Right cardiac atrium (tissue), 5 donors: ENCODE measurements around the gene TPP2. TPM values are rescaled to one million over a fixed set of nuclear protein-coding genes. Genes with fewer than 3 reads are reported as not detected.

Source experiments
- ATAC-seq, 2 donors: fragments of 200-7000 bp; cut with Tn5 transposase; one replicate each; pipeline versions ENCODE4 v1.8.0 to v1.9.1; 2020; ENCODE audit warnings: moderate library complexity in 2 of 2, mild to moderate bottlenecking in 1 of 2
- DNase-seq, 3 donors: peaks; one replicate each; pipeline ENCODE4 v3.0.0-alpha.2; 2020
- H3K27ac ChIP-seq: one replicate; pipeline ENCODE4 v1.5.1; 2013; ENCODE audit warnings: mild to moderate bottlenecking, low read length, control low read depth, moderate library complexity
- H3K27me3 ChIP-seq: one replicate; pipeline ENCODE4 v1.6.1; 2013; ENCODE audit not compliant: control insufficient read depth, insufficient read depth
- H3K4me1 ChIP-seq: one replicate; pipeline ENCODE4 v1.6.1; 2013; ENCODE audit warnings: low read length; ENCODE audit not compliant: control insufficient read depth, insufficient read depth
- H3K4me3 ChIP-seq: one replicate; pipeline ENCODE4 v1.5.1; 2013; ENCODE audit warnings: low read length, control low read depth
- H3K9me3 ChIP-seq: one replicate; pipeline ENCODE4 v1.6.1; 2013; ENCODE audit warnings: low read length; ENCODE audit not compliant: control insufficient read depth
- WGBS: extraction: QIAGEN DNeasy Blood & Tissue Kit; methylation state at CpG from one replicate; pipeline ENCODE4 v1.1.7; 2013; 5-methylcytosine and 5-hydroxymethylcytosine counted together
- intact Hi-C, 4 donors: fragments of 100-400 bp; cut with DNase I; formaldehyde crosslinking; loops; one replicate each; pipeline versions ENCODE4 v1.11.0 to v1.14.0; 2022 to 2023
- polyA plus RNA-seq: library from polyadenylated mRNA; stranded (reverse); fragments of 200-250 nt; gene quantifications from one replicate; pipeline ENCODE4 v1.2.3, GENCODE V29; 2013
- total RNA-seq, 4 donors: library from RNA; stranded (reverse); fragmentation: NEBNext Ultra II Directional; extraction: Animal tissue kit (Norgen Biotek cat#: 25700); gene quantifications; one replicate each; pipeline ENCODE4 v1.2.1, GENCODE V29; 2021
- donor health status: healthy with polysubstance abuse.
- donor health status: DM: no; HTN: yes; CAD: no.
- donor health status: DM: no; HTN: no; CAD: no.
- donor health status: DM: no; HTN: yes; CAD: no; lungs with severe emphysema.
- donor health status: DM: yes; HTN: yes; CAD: no.

Gene TPP2
- total and polyA plus RNA-seq, 5 donors: 22.4 to 35.1 (median 32.2) TPM

- intact Hi-C loops: no loop called here
- Histone ChIP-seq H3K4me1 (no peaks in the 10 kb centered on the region), H3K4me3 (no peak overlapping the region), H3K27me3 (no peaks in the 10 kb centered on the region), H3K9me3 (no peaks in the 10 kb centered on the region), H3K27ac (no peak overlapping the region)
- DNase-seq (no peak), ATAC-seq (no peak)
- 49% methylated on average over 2 of the region's 2 CpGs for WGBS
These were observed 58.0 kb downstream of the TPP2 start for GRCh38 chr13:102654756-102655155.

GRCh38 chr13:102657630-102658029, 60.8 kb downstream of the TPP2 start:
- intact Hi-C loops: no loop called here
- no peak for ATAC-seq
- Histone ChIP-seq H3K27ac (no peak overlapping the region), H3K4me3 (no peak overlapping the region), H3K4me1 (no peaks in the 10 kb centered on the region), H3K27me3 (no peaks in the 10 kb centered on the region), H3K9me3 (no peaks in the 10 kb centered on the region)
- DNase-seq: no peak
- 74% methylated on average over 6 of the region's 6 CpGs for WGBS

GRCh38 chr13:102658660-102659059, 61.9 kb downstream of the TPP2 start:
- Histone ChIP-seq H3K9me3 (no peaks in the 10 kb centered on the region), H3K4me3 (no peak overlapping the region), H3K27me3 (no peaks in the 10 kb centered on the region), H3K27ac (no peak overlapping the region), H3K4me1 (no peaks in the 10 kb centered on the region)
- ATAC-seq (no peak), DNase-seq (no peak)
- 91% methylated on average over 3 of the region's 3 CpGs for WGBS
- intact Hi-C loops: no loop called here

GRCh38 chr13:102659168-102659713, 62.5 kb downstream of the TPP2 start:
- Histone ChIP-seq H3K27ac (no peak overlapping the region), H3K9me3 (no peaks in the 10 kb centered on the region), H3K4me3 (no peak overlapping the region), H3K4me1 (no peaks in the 10 kb centered on the region), H3K27me3 (no peaks in the 10 kb centered on the region)
- intact Hi-C loops: no loop called here
- ATAC-seq (no peak), DNase-seq (no peak)

- ATAC-seq (no peak), DNase-seq (no peak)
- Histone ChIP-seq H3K27me3 (no peaks in the 10 kb centered on the region), H3K27ac (no peak overlapping the region), H3K4me3 (no peak overlapping the region), H3K9me3 (no peaks in the 10 kb centered on the region), H3K4me1 (no peaks in the 10 kb centered on the region)
- intact Hi-C loops: no loop called here
These were observed 70.2 kb downstream of the TPP2 start for GRCh38 chr13:102667023-102667422.

GRCh38 chr13:102667911-102668310, 71.1 kb downstream of the TPP2 start:
- no peaks in the 10 kb centered on the region for H3K4me1 ChIP-seq
- ATAC-seq (no peak), DNase-seq (no peak)
- intact Hi-C loops: no loop called here
- no peak overlapping the region for H3K4me3 ChIP-seq
- H3K9me3 ChIP-seq: no peaks in the 10 kb centered on the region
- no peaks in the 10 kb centered on the region for H3K27me3 ChIP-seq
- 97% methylated on average over 4 of the region's 4 CpGs for WGBS
- no peak overlapping the region for H3K27ac ChIP-seq

- H3K4me3 ChIP-seq: no peak overlapping the region
- no peaks in the 10 kb centered on the region for H3K9me3 ChIP-seq
- no peak for ATAC-seq
- no peaks in the 10 kb centered on the region for H3K4me1 ChIP-seq
- intact Hi-C loops: no loop called here
- no peaks in the 10 kb centered on the region for H3K27me3 ChIP-seq
- no peak overlapping the region for H3K27ac ChIP-seq
- no peak for DNase-seq
- WGBS: 59% methylated on average over 5 of the region's 5 CpGs
These were observed 73.3 kb downstream of the TPP2 start for GRCh38 chr13:102670130-102670529.

GRCh38 chr13:102675115-102675514, 78.3 kb downstream of the TPP2 start:
- Histone ChIP-seq H3K9me3 (no peaks in the 10 kb centered on the region), H3K4me1 (no peaks in the 10 kb centered on the region), H3K4me3 (no peak overlapping the region), H3K27me3 (no peaks in the 10 kb centered on the region), H3K27ac (no peak overlapping the region)
- ATAC-seq (no peak), DNase-seq (no peak)
- intact Hi-C loops: no loop called here
- 82% methylated on average over 3 of the region's 3 CpGs for WGBS

GRCh38 chr13:102677122-102677521, 80.3 kb downstream of the TPP2 start:
- intact Hi-C loops: no loop called here
- ATAC-seq (no peak), DNase-seq (no peak)
- no peaks in the 10 kb centered on the region for H3K9me3 ChIP-seq
- H3K4me3 ChIP-seq: no peak overlapping the region
- no peaks in the 10 kb centered on the region for H3K27me3 ChIP-seq
- WGBS: 88% methylated on average over 4 of the region's 4 CpGs
- no peaks in the 10 kb centered on the region for H3K4me1 ChIP-seq
- no peak overlapping the region for H3K27ac ChIP-seq

- no peaks in the 10 kb centered on the region for H3K27me3 ChIP-seq
- intact Hi-C loops: no loop called here
- no peak overlapping the region for H3K4me3 ChIP-seq
- H3K27ac ChIP-seq: no peak overlapping the region
- 72% methylated on average over 5 of the region's 5 CpGs for WGBS
- DNase-seq: no peak
- no peaks in the 10 kb centered on the region for H3K4me1 ChIP-seq
- no peaks in the 10 kb centered on the region for H3K9me3 ChIP-seq
- ATAC-seq: no peak
These were observed 81.7 kb downstream of the TPP2 start for GRCh38 chr13:102678339-102679107.

- DNase-seq: no peak
- no peak overlapping the region for H3K27ac ChIP-seq
- 57% methylated on average over 3 of the region's 3 CpGs for WGBS
- no peak overlapping the region for H3K4me3 ChIP-seq
- no peaks in the 10 kb centered on the region for H3K27me3 ChIP-seq
- H3K9me3 ChIP-seq: no peaks in the 10 kb centered on the region
- H3K4me1 ChIP-seq: no peaks in the 10 kb centered on the region
- intact Hi-C loops: no loop called here
- no peak for ATAC-seq
These were observed 82.8 kb downstream of the TPP2 start for GRCh38 chr13:102679449-102680132.
